CD4-positive, alpha-beta T cell treated with Interleukin-4 for 1 hour (primary cell): ENCODE results near the gene GSTT2.
A peak's percentile ranks its signal among the peaks of the same experiment; 100 is the strongest.
"Not testable (repeated sequence)": the region's sequence is repeated elsewhere in the genome, so short reads cannot be mapped to it uniquely, and the experiment has no call there.

ENCODE experiments used
- DNase-seq, 2 donors: peaks; one replicate each; pipeline ENCODE4 v3.0.0-alpha.2; 2020 to 2022

Gene GSTT2

DNA sequence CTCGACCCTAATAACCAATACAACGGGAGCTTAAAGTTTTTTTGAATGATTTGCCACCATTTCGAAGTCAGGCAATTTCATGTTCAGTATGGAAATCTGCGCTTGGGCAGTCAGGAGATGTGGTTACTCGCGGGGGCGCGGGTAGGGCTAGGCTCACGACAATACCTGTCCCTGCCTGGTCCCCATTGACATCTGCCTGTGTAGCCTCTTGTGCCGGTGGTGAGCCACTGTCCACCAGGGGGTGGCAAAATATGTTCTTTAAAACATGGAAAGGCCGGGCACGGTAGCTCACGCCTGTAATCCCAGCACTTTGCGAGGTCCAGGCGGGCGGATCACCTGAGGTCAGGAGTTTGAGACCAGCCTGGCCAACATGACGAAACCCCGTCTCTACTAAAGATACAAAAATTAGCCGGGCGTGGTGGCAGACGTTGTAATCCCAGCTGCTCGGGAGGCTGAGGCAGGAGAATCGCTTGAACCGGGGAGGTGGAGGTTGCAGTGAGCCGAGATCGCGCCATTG lies 5.0 kb upstream of the GSTT2 start:
- DNase-seq: not testable (repeated sequence)

DNA sequence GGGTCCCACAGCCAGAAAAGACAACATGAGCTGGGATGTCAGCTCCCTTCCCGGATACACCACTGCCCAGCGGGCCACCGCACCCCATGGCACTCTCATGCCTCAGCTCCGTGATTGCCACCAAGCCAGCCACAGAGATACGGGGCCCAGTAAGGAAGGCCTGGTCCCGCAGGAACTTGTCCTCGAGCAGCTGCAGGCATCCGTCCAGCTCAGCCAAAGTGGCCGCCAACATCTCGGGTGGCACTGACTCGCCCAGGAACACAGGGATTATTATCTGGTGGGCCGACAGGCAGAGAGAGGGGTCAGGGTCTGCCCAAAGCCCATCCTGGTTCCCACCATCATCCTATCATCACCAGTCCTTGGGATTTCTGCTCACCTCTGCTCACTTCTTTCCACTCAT lies 2.6 kb upstream of the GSTT2 start:
- DNase-seq: not testable (repeated sequence)

GRCh38 chr22:23980567-23980966 lies 633 bp downstream of the GSTT2 start:
- not testable (repeated sequence) for DNase-seq

DNA sequence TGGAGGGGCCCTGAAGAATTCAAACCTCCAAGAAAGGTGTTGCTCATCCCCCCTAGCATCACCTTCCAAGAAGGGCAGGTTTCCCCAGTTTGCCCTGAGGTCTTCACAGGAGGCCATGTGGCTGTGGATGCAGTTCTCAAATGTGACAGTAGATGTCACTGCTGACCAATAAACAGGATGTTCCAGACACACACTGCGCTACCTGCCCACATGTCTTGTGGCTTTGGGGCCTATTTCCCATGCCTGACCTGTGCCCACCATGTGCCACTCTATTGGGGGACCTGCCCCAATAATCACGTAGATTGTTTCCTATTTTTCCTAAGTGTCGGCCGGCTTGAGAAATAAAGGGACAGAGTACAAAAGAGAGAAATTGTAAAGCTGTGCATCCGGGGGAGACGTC lies 4.5 kb downstream of the GSTT2 start:
- peak in 1 of 2 donors; percentile 22 for DNase-seq

- DNase-seq: not testable (repeated sequence)
These were observed 6.2 kb downstream of the GSTT2 start for GRCh38 chr22:23986089-23986488.

- DNase-seq: not testable (repeated sequence)
These were observed 6.7 kb downstream of the GSTT2 start for GRCh38 chr22:23986538-23987178.

- not testable (repeated sequence) for DNase-seq
These were observed 9.8 kb downstream of the GSTT2 start for GRCh38 chr22:23989583-23990244.

DNA sequence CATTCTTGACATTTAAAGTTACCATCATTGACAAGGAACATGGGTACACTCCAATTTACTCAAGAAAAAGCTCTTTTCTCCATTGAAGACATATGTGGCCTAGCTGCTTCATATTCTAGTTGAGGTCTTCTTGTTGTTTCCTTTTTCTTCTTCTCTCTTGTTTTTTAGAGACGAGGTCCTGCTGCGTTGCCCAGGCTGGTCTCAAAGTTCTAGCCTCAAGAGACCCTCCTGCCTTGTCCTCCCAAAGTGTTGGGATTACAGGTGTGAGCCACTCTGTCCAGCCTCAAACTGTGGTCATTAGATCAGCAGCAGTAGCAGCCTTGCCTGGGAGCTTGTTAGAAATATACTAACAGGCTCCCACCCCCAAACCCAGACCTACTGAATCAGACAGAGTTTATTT lies 13.1 kb downstream of the GSTT2 start:
- not testable (repeated sequence) for DNase-seq

DNA sequence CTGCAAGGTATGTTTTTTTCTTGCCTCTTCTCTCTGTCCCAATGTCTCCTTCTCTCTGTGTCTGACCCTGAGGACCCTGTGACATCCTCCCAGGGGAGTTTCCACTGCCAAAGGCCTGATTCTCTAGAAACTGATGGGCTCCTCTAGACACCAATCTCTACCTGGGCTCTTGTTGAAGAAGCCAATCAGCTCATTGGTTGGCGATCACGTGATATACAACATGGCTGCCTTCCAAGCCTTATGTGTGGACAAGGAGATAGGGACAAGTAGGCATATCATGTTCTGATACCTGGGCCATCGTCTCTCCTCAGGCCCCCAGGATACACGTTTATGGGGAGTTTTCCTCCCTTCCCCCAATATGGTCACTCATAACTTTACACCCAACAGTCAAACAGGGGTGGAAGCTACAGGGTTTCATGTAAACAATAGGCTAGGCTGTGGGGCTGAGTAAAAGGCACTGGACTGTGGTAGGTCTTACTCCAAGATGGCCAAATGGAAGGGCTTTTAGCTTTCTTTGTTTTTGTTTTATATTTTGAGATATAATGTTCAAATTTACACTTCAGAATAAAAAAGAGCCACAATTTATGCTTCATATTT lies 13.7 kb downstream of the GSTT2 start:
- not testable (repeated sequence) for DNase-seq

GRCh38 chr22:23997092-23997491 lies 17.2 kb downstream of the GSTT2 start:
- DNase-seq: no peak

DNA sequence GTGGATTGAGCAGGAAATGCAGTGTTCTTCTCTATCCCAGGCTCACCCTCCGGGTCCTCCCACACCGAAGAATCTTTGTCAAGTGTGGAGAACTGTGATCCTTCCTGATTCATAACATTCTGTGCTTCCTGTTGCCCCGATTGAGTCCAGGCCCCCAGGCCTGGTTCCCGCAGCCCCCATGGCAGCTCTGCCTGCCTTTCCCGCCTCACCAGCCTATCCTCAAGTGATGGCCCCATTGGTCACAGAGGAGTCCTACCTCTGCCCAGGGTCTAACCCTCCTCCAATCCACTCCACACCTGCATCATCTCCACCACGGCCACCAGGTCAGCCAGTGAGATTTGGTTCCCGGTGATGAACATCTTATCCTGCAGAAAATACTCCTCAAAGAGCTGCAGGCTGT lies 19.8 kb downstream of the GSTT2 start:
- DNase-seq: not testable (repeated sequence)

DNA sequence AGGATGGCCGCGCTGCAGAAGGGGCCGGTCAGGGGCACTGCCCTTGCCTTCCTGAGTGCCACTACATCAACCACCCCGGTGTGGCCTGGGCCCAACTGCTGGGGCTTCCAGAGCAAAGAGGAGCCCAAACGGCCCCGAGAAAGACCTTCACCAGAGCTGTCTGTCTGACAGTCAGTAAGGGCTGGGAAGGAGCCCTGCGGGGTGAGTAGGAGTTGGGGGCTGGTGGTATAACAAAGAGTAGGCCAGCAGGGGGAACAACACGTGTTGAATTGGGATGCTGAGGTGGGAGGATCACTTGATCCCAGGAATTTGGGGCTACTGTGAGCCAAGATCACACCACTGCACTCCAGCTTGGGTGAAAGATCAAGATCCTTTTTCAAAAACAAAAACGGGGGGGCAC lies 21.4 kb downstream of the GSTT2 start:
- no peak for DNase-seq

GRCh38 chr22:24002272-24002671 lies 22.3 kb downstream of the GSTT2 start:
- DNase-seq: no peak

GRCh38 chr22:24002851-24003250 lies 22.9 kb downstream of the GSTT2 start:
- no peak for DNase-seq

DNA sequence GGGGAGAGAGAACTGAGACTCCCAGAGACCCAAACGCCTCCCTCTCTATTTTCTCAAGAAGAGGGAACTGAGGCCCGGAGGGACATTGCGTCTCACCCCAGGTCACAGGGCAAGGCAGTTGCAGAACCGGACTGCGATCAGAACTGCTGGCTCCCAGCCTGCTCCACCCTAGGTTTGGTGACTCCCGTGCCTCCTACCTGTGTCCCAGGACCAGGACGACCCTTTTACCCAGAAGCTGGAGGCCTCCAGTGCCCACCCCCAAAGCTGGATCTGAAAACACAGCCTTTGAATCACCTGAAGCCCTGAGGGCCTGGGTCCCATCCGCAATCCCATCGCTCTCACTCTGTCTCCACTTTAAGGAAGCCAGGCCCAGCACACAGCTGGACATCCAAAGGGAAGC lies 24.0 kb downstream of the GSTT2 start:
- DNase-seq: no peak

GRCh38 chr22:24005201-24005600 lies 25.3 kb downstream of the GSTT2 start, which contains the start of gene GSTT4:
TSS of gene GSTT4 (minus strand) at chr22:24005453. CDS start at chr22:24005356, 97 bp downstream.
- no peak for DNase-seq

DNA sequence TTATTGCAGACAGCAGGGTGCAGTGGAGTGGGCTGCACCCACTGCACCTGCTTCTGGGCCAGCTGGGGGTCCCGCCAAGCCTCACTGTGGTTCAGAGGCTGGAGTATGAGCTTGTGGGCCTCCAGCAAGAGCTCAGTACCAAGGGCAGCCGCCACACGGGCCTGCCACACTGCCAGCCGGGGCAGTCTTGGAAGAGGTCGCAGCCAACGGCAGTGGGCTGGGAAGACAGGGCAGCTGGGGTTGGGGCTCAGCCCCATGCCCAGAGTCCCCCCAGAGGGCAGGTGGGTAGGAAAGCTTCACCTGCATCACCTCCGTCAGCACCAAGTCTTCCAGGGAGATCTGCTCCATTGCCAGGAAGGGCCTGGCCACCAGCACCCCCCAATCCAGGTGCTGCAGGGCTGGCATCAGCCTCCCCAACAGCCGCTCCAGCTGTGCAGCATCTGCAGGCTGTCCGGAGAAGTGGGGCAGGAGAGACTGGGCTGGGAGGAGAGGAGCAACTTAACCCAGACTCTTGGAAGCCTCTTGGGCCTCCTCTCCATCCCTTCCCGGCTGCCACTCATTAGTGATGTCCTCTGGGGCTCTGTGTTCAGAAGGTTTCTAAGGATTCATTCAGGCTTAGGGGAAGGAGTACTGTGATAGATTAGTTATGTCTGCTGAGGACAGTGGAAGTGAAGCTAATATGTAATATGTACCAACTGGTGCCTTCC lies 26.4 kb downstream of the GSTT2 start:
- DNase-seq: no peak

DNA sequence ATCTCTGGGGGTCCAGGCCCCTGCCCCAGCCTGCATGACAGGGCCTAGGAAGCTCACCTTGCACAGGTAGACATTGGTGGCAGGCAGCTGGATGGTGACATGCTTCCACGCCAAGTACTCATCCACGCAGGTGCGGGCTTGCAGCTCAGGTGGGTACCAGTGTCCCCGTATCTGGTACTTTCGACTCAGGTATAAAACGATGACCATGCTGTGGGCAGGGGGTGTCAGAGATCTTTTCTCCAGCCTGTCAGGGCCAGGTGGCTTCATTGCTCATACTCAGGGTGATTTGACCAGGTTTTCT lies 26.9 kb downstream of the GSTT2 start:
- DNase-seq: no peak

GRCh38 chr22:24007253-24008021 lies 27.5 kb downstream of the GSTT2 start:
- no peak for DNase-seq

GRCh38 chr22:24008022-24008283 lies 28.0 kb downstream of the GSTT2 start:
- DNase-seq: no peak

GRCh38 chr22:24008381-24009226 lies 28.7 kb downstream of the GSTT2 start:
- DNase-seq: no peak
